AG10803 (cell line): Measurements from ENCODE around the gene PRR4.

ENCODE experiments used
- DNase-seq: peaks from one replicate; pipeline ENCODE4 v3.0.0; 2010; ENCODE audit warnings: low read depth
- H3K4me3 ChIP-seq: 2 replicates; pipeline ENCODE4 v1.5.1; 2011; ENCODE audit warnings: mild to moderate bottlenecking, low read length, control low read depth
- CTCF ChIP-seq: conservative IDR thresholded peaks from 2 replicates; pipeline ENCODE4 v1.5.1; 2011; ENCODE audit warnings: mild to moderate bottlenecking, low read length, control low read depth, inconsistent platforms

PRR4 gene

GRCh38 chr12:10849425-10849878 is at the start of gene PRR4:
Gene PRR4, minus strand, starts transcription at chr12:10849475. Its CDS starts 38 bp downstream, at chr12:10849437.
- no peak within 1 kb of the TSS for H3K4me3 ChIP-seq
- no peak for TF ChIP-seq CTCF
- DNase-seq, result no peak

- no peak for DNase-seq
- no peak overlapping the region for H3K4me3 ChIP-seq
- no peak for TF ChIP-seq CTCF
These were observed 47.6 kb upstream of the PRR4 start for GRCh38 chr12:10896854-10897253.

GRCh38 chr12:10891937-10892336 is 42.7 kb upstream of the PRR4 start:
- H3K4me3 ChIP-seq, result no peak overlapping the region
- no peak for TF ChIP-seq CTCF
- DNase-seq, result no peak

- no peak for TF ChIP-seq CTCF
- H3K4me3 ChIP-seq, result no peak overlapping the region
- no peak for DNase-seq
These were observed 40.0 kb upstream of the PRR4 start for GRCh38 chr12:10889226-10889625.

- no peak for TF ChIP-seq CTCF
- DNase-seq, result no peak
- H3K4me3 ChIP-seq, result no peak within 1 kb of the TSS
These were observed 34.9 kb upstream of the PRR4 start, which contains the start of gene PRH1 for GRCh38 chr12:10884086-10884725. Gene PRH1, minus strand, starts transcription at chr12:10884255. Its CDS starts 38 bp downstream, at chr12:10884217.

- H3K4me3 ChIP-seq, result no peak overlapping the region
- no peak for TF ChIP-seq CTCF
- peak; percentile 17 for DNase-seq
These were observed 24.1 kb upstream of the PRR4 start for GRCh38 chr12:10873378-10873777.

GRCh38 chr12:10867381-10867780 is 18.1 kb upstream of the PRR4 start:
- no peak for DNase-seq
- H3K4me3 ChIP-seq, result no peak overlapping the region
- TF ChIP-seq CTCF, result no peak
